Spleen (tissue), 11 donors: Measurements from ENCODE around the gene PLVAP. TPM values are rescaled to one million over a fixed set of nuclear protein-coding genes. Genes with fewer than 3 reads are reported as not detected.
A peak's percentile ranks its signal among the peaks of the same experiment; 100 is the strongest.

Experiments used
- DNase-seq: peaks from one replicate; pipeline ENCODE4 v3.0.0-alpha.2; 2020
- H3K27ac ChIP-seq, 8 donors: fragments of 200-600 bp; sonication (generic) in 7 of 8; 1 replicate in 4 of 8; 2 replicates in 4 of 8; pipeline versions ENCODE4 v1.5.0 to v1.8.0; 2016 to 2021; ENCODE audit warnings: inconsistent platforms in 4 of 8, mild to moderate bottlenecking in 4 of 8, moderate library complexity in 1 of 8
- H3K27me3 ChIP-seq, 7 donors: fragments of 200-600 bp; sonication (generic) in 6 of 7; replicated peaks in 1 of 7; 1 replicate in 4 of 7; 2 replicates in 3 of 7; pipeline versions ENCODE4 v1.5.0 to v1.8.0; 2016 to 2021; ENCODE audit warnings: inconsistent platforms in 3 of 7, mild to moderate bottlenecking in 1 of 7
- H3K36me3 ChIP-seq, 6 donors: fragments of 200-600 bp; sonication (generic) in 5 of 6; 1 replicate in 4 of 6; 2 replicates in 2 of 6; pipeline versions ENCODE4 v1.5.0 to v1.8.0; 2016 to 2021; ENCODE audit warnings: inconsistent platforms in 2 of 6
- H3K4me1 ChIP-seq, 6 donors: fragments of 200-600 bp; sonication (generic) in 5 of 6; 1 replicate in 3 of 6; 2 replicates in 3 of 6; pipeline versions ENCODE4 v1.5.0 to v1.8.0; 2016 to 2021; ENCODE audit warnings: inconsistent platforms in 3 of 6
- H3K4me3 ChIP-seq, 8 donors: fragments of 200-600 bp; sonication (generic) in 7 of 8; 1 replicate in 4 of 8; 2 replicates in 4 of 8; pipeline versions ENCODE4 v1.5.0 to v1.8.0; 2016 to 2021; ENCODE audit warnings: inconsistent platforms in 4 of 8, mild to moderate bottlenecking in 4 of 8, moderate library complexity in 2 of 8
- H3K9me3 ChIP-seq, 8 donors: fragments of 200-600 bp; sonication (generic) in 7 of 8; 1 replicate in 4 of 8; 2 replicates in 4 of 8; pipeline versions ENCODE4 v1.5.0 to v1.8.0; 2016 to 2021; ENCODE audit warnings: inconsistent platforms in 4 of 8
- CTCF ChIP-seq, 11 experiments: fragments of 200-600 bp in 7 of 11; fragments of 450-650 bp in 4 of 11; sonication (generic) in 4 of 11; IDR thresholded peaks in 8 of 11; conservative IDR thresholded peaks in 3 of 11; 1 replicate in 7 of 11; 2 replicates in 4 of 11; pipeline versions ENCODE4 v1.4.0 to v1.8.0; 2016 to 2021; ENCODE audit warnings: antibody characterized with exemption in 11 of 11, inconsistent platforms in 4 of 11, mild to moderate bottlenecking in 1 of 11
- POLR2A ChIP-seq, 3 donors: fragments of 450-650 bp; IDR thresholded peaks; one replicate each; pipeline ENCODE4 v1.5.1; 2017; ENCODE audit warnings: antibody characterized with exemption in 3 of 3, mild to moderate bottlenecking in 1 of 3
- POLR2AphosphoS5 ChIP-seq, 3 donors: sonication (generic); formaldehyde crosslinking; IDR thresholded peaks; one replicate each; pipeline ENCODE4 v1.5.1; 2017; ENCODE audit warnings: antibody characterized with exemption in 3 of 3
- WGBS, 5 donors: extraction: QIAGEN DNeasy Blood & Tissue Kit in 3 of 5; methylation state at CpG; one replicate each; pipeline versions ENCODE4 v1.1.5 to v1.1.7; 2013 to 2018; 5-methylcytosine and 5-hydroxymethylcytosine counted together
- intact Hi-C: fragments of 100-400 bp; cut with DNase I; formaldehyde crosslinking; loops from one replicate; pipeline ENCODE4 v1.15.0; 2023; ENCODE audit warnings: low total_unique reads
- polyA plus RNA-seq, 3 donors: library from polyadenylated mRNA; stranded (reverse); fragments of 200-250 nt; gene quantifications; one replicate each; pipeline ENCODE4 v1.2.1, GENCODE V29; 2013
- total RNA-seq, 7 donors: library from RNA; depleted of rRNA in 3 of 7; stranded (reverse); fragments of >200 nt in 3 of 7; fragmentation: NEBNext Ultra II Directional in 4 of 7; extraction: Animal tissue kit (Norgen Biotek cat#: 25700) in 4 of 7; gene quantifications; one replicate each; pipeline versions ENCODE4 v1.1.0 to v1.2.1, GENCODE V29; 2016 to 2021
- donor health status: healthy with polysubstance abuse.
- donor health status: DM: no; HTN: no; CAD: no; lungs with moderate emphysema.
- donor health status: DM: no; HTN: no; CAD: no.
- donor health status: Bipolar disorder and iron deficiency.
- donor health status: healthy.
- donor health status: DM: no; HTN: no; CAD: no.
- donor health status: DM: yes; HTN: yes; CAD: no.

The PLVAP gene
- total and polyA plus RNA-seq, 10 donors, result 26.6 to 555 (median 266) TPM

GRCh38 chr19:17312189-17313113 lies 64.7 kb downstream of the PLVAP start:
- TF ChIP-seq POLR2AphosphoS5 (IDR thresholded peaks at IDR 0.05) (peak in 1 of 3 donors; percentile 21), POLR2A (IDR thresholded peaks at IDR 0.05) (no peak), CTCF (IDR thresholded peaks at IDR 0.05 in 8 of 11, conservative IDR thresholded peaks at IDR 0.05 in 3 of 11) (no peak)
- Histone ChIP-seq H3K4me1 (peaks cover 11 to 55% (median 33%) of the 10 kb centered on the region in 6 donors), H3K36me3 (peaks cover 0 to 64% (median 29%) of the 10 kb centered on the region in 6 donors), H3K9me3 (no peaks in the 10 kb centered on the region), H3K27ac (no peak overlapping the region), H3K4me3 (no peak overlapping the region), H3K27me3 (no peaks in the 10 kb centered on the region)
- DNase-seq, result no peak
- intact Hi-C loops, result no loop called here
- WGBS, 5 donors, result 86 to 93% (median 91%) methylated on average over 14 to 20 of the region's 20 CpGs

- intact Hi-C loops, result no loop called here
- H3K9me3 ChIP-seq, result no peaks in the 10 kb centered on the region
- H3K27me3 ChIP-seq, result no peaks in the 10 kb centered on the region
- peaks cover 0 to 56% (median 25%) of the 10 kb centered on the region in 6 donors for H3K36me3 ChIP-seq
- WGBS, 5 donors, result 77 to 92% (median 85%) methylated on average over 10 to 11 of the region's 11 CpGs
- no peak overlapping the region for H3K4me3 ChIP-seq
- peaks cover 14 to 61% (median 37%) of the 10 kb centered on the region in 6 donors for H3K4me1 ChIP-seq
- DNase-seq, result no peak
- no peak overlapping the region for H3K27ac ChIP-seq
- no peak for TF ChIP-seq CTCF (IDR thresholded peaks at IDR 0.05 in 8 of 11, conservative IDR thresholded peaks at IDR 0.05 in 3 of 11)
- TF ChIP-seq POLR2AphosphoS5 (IDR thresholded peaks at IDR 0.05), result no peak
- no peak for TF ChIP-seq POLR2A (IDR thresholded peaks at IDR 0.05)
Observed at GRCh38 chr19:17311455-17312188, 65.5 kb downstream of the PLVAP start.

- Histone ChIP-seq H3K36me3 (peaks cover 0 to 40% (median 12%) of the 10 kb centered on the region in 6 donors), H3K4me3 (peak overlapping the region; percentile 69 to 99 (median 88)), H3K27me3 (no peaks in the 10 kb centered on the region), H3K4me1 (peaks cover 21 to 75% (median 49%) of the 10 kb centered on the region in 6 donors), H3K9me3 (no peaks in the 10 kb centered on the region), H3K27ac (peak overlapping the region; percentile 45 to 92 (median 82))
- no peak for TF ChIP-seq CTCF (IDR thresholded peaks at IDR 0.05 in 8 of 11, conservative IDR thresholded peaks at IDR 0.05 in 3 of 11)
- no peak for TF ChIP-seq POLR2A (IDR thresholded peaks at IDR 0.05)
- TF ChIP-seq POLR2AphosphoS5 (IDR thresholded peaks at IDR 0.05), result no peak
- DNase-seq, result no peak
- 6 to 9% (median 9%) methylated on average over 22 to 23 of the region's 23 CpGs for WGBS, 5 donors
- intact Hi-C loops, result no loop called here
Observed at GRCh38 chr19:17309965-17310461, 67.1 kb downstream of the PLVAP start.
